Activated CD8-positive, alpha-beta memory T cell treated with anti-CD3 and anti-CD28 coated beads, Interleukin-2, amount 10 ng/mL, durations not matched to agents 7 days and 5 days (primary cell): ENCODE results near the gene LBHD2. TPM values are rescaled to one million over a fixed set of nuclear protein-coding genes. Genes with fewer than 3 reads are reported as not detected.
"Not testable (repeated sequence)": the region's sequence is repeated elsewhere in the genome, so short reads cannot be mapped to it uniquely, and the experiment has no call there.

Source experiments
- ATAC-seq: fragments of 150-1000 bp; cut with Tn5 transposase; one replicate; pipeline ENCODE4 v1.10.0; 2021; ENCODE audit warnings: moderate library complexity
- CTCF ChIA-PET: fragments of 350-600 bp; sonication (Branson Sonifier 250); formaldehyde crosslinking; loops from one replicate; lab custom pipeline; 2021; ENCODE audit warnings: antibody characterized with exemption; lab: Charles Lee
- DNase-seq: peaks from one replicate; pipeline ENCODE4 v3.0.0-alpha.2; 2020
- H3K27ac Mint-ChIP-seq: one replicate; pipeline ENCODE4 v1.8.0; 2021; ENCODE audit warnings: mild to moderate bottlenecking, mixed read lengths
- H3K27me3 Mint-ChIP-seq: one replicate; pipeline ENCODE4 v1.8.0; 2021; ENCODE audit warnings: mixed read lengths
- H3K36me3 Mint-ChIP-seq: one replicate; pipeline ENCODE4 v1.8.0; 2021; ENCODE audit warnings: mild to moderate bottlenecking, mixed read lengths
- H3K4me1 Mint-ChIP-seq: one replicate; pipeline ENCODE4 v1.8.0; 2021; ENCODE audit warnings: mixed read lengths
- H3K4me3 Mint-ChIP-seq: one replicate; pipeline ENCODE4 v1.8.0; 2021; ENCODE audit warnings: mild to moderate bottlenecking, moderate library complexity, mixed read lengths
- H3K9me3 Mint-ChIP-seq: one replicate; pipeline ENCODE4 v1.8.0; 2022; ENCODE audit warnings: low read depth, mixed read lengths
- total RNA-seq, 2 experiments: library from RNA; stranded (reverse); gene quantifications; one replicate each; pipeline ENCODE4 v1.2.3, GENCODE V29; 2021

LBHD2 gene
- total RNA-seq, 2 experiments from 2014 or later, result not detected

DNA sequence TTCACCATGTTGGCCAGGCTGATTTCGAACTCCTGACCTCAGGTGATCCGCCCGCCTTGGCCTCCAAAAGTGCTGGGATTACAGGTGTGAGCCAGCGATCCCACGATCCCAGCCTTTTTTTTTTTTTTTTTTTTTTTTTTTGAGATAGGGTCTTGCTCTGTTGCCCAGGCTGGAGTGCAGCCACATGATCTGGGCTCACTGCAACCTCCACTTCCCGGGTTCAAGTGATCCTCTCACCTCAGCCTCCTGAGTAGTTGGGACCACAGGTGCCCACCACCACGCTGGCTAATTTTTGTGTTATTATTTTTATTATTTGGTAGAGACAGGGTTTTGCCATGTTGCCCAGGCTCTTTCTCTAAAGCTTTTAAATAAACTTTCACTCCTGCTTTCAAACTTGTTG is 33.5 kb downstream of the LBHD2 start:
- H3K4me1 Mint-ChIP-seq, DNase-seq, H3K36me3 Mint-ChIP-seq, H3K27ac Mint-ChIP-seq, ATAC-seq, H3K4me3 Mint-ChIP-seq, H3K9me3 Mint-ChIP-seq: not testable (repeated sequence)
- peaks cover 20% of the 10 kb centered on the region for H3K27me3 Mint-ChIP-seq
- CTCF ChIA-PET, result interaction anchor here (6.2 kb wide), 1 partner anchor 13 kb away, joined by 36 read pairs; no protein-coding TSS in a partner anchor

DNA sequence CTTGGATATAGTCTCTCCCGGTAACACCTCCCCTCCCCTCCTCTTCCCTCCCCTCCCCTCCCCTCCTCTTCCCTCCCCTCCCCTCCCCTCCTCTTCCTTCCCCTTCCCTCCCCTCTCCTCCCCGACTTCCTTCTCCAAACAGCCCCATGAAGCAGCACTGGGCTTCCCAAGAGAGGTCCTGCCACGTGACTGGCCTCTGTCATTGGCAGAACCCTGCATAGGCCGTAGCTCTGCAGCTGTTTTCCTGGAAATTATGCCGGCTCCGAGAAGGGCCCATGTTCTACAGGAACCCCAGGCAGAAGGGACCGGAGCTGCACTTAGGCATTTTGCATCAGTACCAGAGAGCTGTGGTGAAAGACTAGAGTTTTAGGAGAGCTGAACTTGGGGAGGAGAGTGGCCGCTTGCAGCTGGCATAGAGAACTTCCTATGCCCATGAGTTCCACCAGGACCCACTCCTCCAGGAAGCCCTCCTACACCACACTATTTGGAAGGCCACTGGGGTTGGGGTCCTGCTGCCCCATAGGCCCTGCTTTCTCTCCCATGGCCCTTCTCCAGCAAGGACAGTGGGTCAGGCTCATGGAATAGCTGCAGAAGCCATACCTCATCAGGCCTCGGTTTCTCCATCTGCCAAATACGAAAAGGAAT is 34.1 kb downstream of the LBHD2 start:
- H3K4me1 Mint-ChIP-seq, result peaks cover 10% of the 10 kb centered on the region
- DNase-seq, result no peak
- peaks cover 20% of the 10 kb centered on the region for H3K27me3 Mint-ChIP-seq
- CTCF ChIA-PET, result interaction anchor here (6.2 kb wide), 1 partner anchor 13 kb away, joined by 36 read pairs; no protein-coding TSS in a partner anchor
- no peak overlapping the region for H3K4me3 Mint-ChIP-seq
- H3K36me3 Mint-ChIP-seq, result no peaks in the 10 kb centered on the region
- ATAC-seq, result no peak
- no peak overlapping the region for H3K27ac Mint-ChIP-seq
- H3K9me3 Mint-ChIP-seq, result no peaks in the 10 kb centered on the region

DNA sequence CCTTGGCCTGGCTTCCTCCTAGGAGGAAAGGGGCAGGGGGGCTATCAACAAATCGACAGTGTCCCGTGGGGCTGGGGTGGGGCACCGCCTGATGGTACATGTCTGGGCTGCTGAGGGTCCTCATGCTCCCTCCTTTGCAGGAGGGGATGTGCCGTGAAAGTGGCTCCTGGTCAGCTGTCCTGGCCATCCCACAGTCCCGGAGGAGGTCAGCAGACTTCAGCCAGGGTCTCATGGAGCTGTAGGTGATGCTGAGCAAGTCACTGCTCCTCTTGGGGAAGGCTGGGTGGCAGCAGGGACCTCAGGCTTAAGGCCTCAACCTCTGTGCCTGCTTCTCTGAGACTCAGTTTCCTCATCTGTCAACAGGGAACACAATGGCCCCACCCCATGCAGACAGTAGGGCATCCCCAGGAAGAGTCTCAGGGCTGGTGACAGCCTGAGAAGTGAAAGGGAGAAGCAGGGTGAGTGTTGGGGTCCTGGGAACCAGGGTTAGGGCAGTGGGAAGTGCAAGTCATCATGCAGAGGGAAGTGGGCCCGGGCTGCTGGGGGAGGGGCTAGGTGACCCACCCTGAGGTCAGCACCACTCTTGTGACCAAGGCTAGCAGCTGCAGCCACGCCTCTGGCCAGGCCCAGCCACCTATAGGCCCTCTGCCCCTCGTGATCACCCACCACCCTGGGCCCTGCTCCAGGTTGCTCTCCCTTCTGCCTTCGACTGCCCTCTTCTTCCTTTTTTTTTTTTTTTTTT is 34.8 kb downstream of the LBHD2 start:
- no peak for DNase-seq
- Mint-ChIP-seq H3K27me3 (peaks cover 21% of the 10 kb centered on the region), H3K4me1 (peaks cover 10% of the 10 kb centered on the region), H3K9me3 (no peaks in the 10 kb centered on the region), H3K4me3 (no peak overlapping the region), H3K36me3 (no peaks in the 10 kb centered on the region), H3K27ac (no peak overlapping the region)
- ATAC-seq, result no peak
- CTCF ChIA-PET, result interaction anchor here (6.2 kb wide), 1 partner anchor 14 kb away, joined by 36 read pairs; no protein-coding TSS in a partner anchor

DNA sequence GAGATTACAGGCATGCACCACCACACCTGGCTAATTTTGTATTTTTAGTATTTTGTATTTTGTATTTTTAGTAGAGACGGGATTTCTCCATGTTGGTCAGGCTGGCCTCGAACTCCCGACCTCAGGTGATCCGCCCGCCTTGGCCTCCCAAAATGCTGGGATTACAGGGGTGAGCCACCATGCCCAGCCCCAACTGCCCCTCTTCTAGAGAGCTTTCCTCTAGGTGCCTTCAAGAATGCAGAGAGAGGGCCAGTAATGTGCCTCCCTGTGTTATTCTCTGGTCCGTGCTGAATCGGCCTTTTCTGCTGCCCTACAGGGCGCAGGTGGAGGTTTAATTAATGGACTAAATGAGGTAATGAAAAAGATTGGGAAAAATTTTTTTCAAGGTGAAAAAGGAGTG is 35.5 kb downstream of the LBHD2 start:
- H3K9me3 Mint-ChIP-seq, H3K27ac Mint-ChIP-seq, H3K4me3 Mint-ChIP-seq, ATAC-seq, H3K36me3 Mint-ChIP-seq, DNase-seq, H3K4me1 Mint-ChIP-seq: not testable (repeated sequence)
- peaks cover 28% of the 10 kb centered on the region for H3K27me3 Mint-ChIP-seq
- CTCF ChIA-PET, result interaction anchor here (6.2 kb wide), 1 partner anchor 15 kb away, joined by 36 read pairs; no protein-coding TSS in a partner anchor

DNA sequence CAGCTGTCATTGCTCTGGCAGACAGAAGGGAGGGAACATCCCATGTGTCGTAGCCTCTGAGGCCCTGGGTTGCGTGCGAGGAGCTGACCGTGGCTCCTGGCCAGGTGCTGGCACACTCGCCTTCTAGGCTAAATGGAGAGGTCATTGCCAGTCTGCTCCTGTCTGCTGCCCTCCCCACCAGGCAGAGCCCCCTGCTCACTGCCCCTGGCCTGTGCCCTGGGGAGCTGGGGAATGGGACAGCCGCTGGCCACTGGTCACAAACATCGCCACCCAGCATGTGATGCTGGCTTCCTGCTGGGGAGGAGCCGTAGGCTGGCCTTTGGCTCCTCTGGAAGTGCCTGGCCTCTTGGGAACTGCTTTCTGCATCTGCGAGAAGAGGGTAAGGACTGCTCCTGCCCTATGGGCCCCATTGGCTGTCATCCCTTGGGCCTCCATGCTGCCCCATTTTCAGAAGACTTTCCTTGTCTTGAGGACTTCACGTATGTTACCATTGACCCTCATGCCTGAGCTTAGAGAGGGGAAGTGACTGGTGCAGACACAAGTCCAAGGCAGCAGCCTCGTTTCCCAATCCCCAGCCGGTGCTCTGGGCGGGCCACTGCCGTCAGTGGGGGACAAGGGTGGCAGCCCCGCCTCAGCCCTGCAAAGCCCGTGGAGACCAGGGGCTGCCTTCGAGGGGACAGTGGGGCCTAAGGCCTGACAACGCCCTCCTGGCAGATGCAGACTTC is 37.3 kb downstream of the LBHD2 start:
- no peaks in the 10 kb centered on the region for H3K4me1 Mint-ChIP-seq
- no peak for DNase-seq
- CTCF ChIA-PET, result no interaction called here
- H3K27me3 Mint-ChIP-seq, result peaks cover 28% of the 10 kb centered on the region
- no peaks in the 10 kb centered on the region for H3K9me3 Mint-ChIP-seq
- no peak overlapping the region for H3K4me3 Mint-ChIP-seq
- no peak for ATAC-seq
- no peaks in the 10 kb centered on the region for H3K36me3 Mint-ChIP-seq
- H3K27ac Mint-ChIP-seq, result no peak overlapping the region

DNA sequence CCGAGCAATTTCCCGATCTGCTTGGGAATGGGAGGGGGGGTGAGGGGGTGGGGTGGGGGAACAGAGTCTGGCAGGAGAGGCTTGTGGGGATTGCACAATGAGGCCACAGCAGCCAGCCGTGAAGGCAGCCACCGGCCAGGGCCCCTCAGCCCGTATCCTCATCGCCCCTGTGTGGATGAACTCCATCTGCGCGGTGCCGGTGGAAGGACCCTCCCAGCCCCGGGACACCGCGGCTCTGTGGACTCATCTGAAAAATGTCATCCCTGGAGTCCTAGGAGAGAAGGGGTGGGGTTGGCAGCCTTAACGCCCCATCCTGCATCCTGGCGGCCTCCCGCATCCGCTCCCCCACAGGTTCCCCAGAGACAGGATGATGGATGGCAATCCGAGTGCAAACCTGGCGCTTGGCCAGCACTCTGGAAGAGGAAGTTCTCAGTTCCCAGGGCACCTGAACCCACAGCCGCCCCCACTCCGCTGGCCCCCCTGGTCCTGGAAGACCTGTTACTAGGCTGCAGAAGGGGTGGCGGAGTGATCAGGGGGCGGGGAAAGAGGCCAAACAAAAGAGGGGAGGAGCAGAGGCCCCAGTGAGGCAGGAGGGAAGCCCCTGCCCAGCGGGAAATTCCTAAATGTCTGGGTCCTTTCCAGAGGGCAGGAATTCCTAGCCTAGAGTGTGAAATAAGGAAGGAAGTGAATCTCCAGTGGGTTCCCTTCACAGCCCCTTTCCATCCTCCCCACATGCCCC is 38.0 kb downstream of the LBHD2 start:
- H3K27ac Mint-ChIP-seq, result no peak overlapping the region
- no peaks in the 10 kb centered on the region for H3K9me3 Mint-ChIP-seq
- no peaks in the 10 kb centered on the region for H3K4me1 Mint-ChIP-seq
- ATAC-seq, result no peak
- CTCF ChIA-PET, result no interaction called here
- no peak overlapping the region for H3K4me3 Mint-ChIP-seq
- DNase-seq, result no peak
- H3K27me3 Mint-ChIP-seq, result peaks cover 28% of the 10 kb centered on the region
- no peaks in the 10 kb centered on the region for H3K36me3 Mint-ChIP-seq

DNA sequence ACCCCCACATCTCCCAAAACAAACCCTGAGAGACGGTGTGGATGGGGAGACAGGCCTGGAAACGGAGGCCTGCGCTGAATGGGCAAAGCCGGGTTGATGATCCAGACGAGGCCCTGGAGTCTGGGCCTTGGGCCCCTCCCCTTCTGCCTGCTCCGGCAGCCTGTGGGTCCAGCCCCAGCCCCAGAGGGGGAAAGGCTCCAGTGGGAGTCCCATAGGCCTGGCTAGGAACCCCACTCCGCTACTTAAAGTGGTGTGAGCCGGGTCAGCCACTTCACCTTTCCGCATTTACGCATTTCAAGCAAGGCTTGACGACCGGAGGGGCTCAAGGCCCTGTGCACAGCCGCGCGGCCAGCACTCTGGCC is 38.6 kb downstream of the LBHD2 start:
- H3K4me3 Mint-ChIP-seq, result no peak overlapping the region
- no peak overlapping the region for H3K27ac Mint-ChIP-seq
- DNase-seq, result no peak
- H3K4me1 Mint-ChIP-seq, result no peaks in the 10 kb centered on the region
- no peaks in the 10 kb centered on the region for H3K36me3 Mint-ChIP-seq
- no peak for ATAC-seq
- H3K9me3 Mint-ChIP-seq, result no peaks in the 10 kb centered on the region
- CTCF ChIA-PET, result no interaction called here
- peaks cover 28% of the 10 kb centered on the region for H3K27me3 Mint-ChIP-seq

DNA sequence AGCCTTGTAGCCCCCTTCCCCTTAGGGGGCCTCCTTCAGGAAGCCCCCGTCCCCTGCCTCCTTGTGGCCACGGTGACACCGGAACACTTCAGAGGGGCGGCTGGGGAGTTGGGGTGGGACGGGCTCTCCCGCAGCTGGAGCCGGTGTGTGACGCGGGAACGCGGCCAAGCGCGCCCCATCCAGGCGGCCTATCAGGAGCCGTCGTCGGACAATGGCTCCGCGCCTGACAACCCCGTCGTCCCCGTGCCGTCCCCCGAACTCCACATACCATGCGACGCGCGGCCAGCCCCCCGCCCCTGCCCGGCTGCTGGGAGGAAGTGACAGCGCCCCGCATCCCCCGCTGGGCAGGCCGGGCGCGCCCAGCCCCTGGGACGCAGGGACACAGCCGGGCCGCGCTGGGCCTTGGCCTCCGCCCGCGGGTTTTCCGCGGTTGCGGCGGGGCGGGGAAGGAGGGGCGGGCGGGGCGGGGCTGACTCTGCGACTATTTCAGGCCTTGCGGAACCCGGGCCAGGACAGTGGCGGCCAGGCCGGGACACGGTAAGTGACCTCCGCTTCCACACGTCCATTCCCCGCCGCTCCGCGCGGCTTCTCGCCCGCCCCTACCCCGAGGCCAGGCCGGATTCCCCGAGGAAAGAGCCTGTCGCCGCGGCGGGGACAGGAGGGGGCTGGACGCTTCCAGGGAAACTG is 39.1 kb downstream of the LBHD2 start, which contains the start of gene TNFAIP2:
Gene TNFAIP2 (plus strand): TSS at position 515 of the 687 bp plus-strand sequence. CDS start 2,997 bp downstream, outside the sequence.
- no peak for DNase-seq
- Mint-ChIP-seq H3K27ac (no peak within 1 kb of the TSS), H3K27me3 (peaks cover 28% of the 10 kb centered on the region), H3K9me3 (no peaks in the 10 kb centered on the region), H3K4me3 (no peak within 1 kb of the TSS), H3K4me1 (no peaks in the 10 kb centered on the region), H3K36me3 (no peaks in the 10 kb centered on the region)
- ATAC-seq, result peak; percentile 21
- CTCF ChIA-PET, result no interaction called here

DNA sequence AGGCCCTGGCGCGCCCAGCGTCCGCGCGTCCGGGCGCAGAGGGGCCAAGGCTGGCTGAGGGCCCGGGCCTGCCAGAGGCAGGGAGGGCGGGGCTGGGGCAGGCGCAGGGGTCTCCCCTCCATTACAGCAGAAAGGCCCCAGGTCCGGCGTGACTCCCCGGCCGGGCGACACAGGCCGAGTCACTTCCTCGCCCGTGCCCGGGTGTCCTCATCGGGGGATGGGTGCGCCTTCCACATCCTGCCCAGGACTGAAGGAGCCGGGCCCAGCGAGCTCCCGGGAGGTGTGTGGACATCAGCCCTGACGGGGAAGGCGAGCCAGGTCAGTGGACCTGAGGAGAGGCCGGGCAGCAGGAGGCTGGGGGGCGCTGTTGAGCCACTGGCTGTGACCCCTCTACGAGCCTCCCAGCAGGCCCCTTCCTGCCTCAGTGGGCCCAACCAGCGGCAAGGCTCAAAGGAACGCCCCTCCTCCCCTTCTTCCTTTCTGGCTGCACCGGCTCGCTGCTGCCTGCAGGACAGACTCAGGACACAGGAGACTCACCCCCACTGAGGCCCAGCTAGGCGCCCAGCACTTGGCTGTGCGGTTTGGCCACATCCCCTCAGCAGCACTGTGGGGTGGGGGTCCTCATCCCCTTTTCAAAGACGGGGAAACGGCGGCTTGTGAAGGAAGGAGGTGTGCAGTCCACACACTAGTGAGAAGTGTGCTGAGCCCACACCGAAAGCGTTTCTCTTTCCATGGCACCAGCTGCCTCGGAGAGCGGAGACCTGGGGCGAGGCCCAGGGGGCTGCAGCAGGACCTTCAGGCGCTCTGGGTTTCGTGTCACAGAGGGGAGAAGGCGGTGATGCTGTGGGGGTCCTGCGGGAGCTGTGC is 39.9 kb downstream of the LBHD2 start:
- Mint-ChIP-seq H3K27ac (no peak overlapping the region), H3K9me3 (no peaks in the 10 kb centered on the region), H3K27me3 (peaks cover 28% of the 10 kb centered on the region), H3K4me3 (no peak overlapping the region), H3K4me1 (no peaks in the 10 kb centered on the region), H3K36me3 (no peaks in the 10 kb centered on the region)
- DNase-seq (no peak), ATAC-seq (no peak)
- CTCF ChIA-PET, result no interaction called here

DNA sequence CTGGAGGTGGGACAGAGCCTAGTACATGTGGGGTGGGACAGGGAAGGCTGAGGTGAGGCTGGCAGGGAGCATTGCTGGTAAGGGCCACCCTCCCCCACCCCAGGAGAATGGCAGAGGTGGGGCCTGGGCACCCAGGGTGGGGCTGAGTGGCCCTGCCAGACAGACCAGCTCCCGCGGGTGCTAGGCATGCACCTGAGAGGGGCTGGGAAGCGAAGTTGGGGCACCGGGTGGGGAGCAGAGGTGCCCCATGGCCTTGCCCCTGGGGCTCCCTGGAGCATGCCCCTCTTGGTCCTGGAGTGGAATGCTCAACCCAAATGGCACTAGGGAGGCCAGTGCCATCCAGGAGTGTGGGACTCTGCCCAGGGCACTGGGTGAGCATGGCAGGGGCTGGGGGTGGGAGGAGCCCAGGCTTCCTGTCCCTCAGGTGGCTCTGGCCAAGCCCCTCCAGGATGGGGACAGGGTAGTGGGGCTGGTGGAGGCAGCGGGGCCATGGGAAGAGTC is 40.5 kb downstream of the LBHD2 start:
- peaks cover 28% of the 10 kb centered on the region for H3K27me3 Mint-ChIP-seq
- no peaks in the 10 kb centered on the region for H3K36me3 Mint-ChIP-seq
- no peak for DNase-seq
- no peak for ATAC-seq
- no peaks in the 10 kb centered on the region for H3K9me3 Mint-ChIP-seq
- H3K4me1 Mint-ChIP-seq, result no peaks in the 10 kb centered on the region
- CTCF ChIA-PET, result no interaction called here
- H3K27ac Mint-ChIP-seq, result no peak overlapping the region
- no peak overlapping the region for H3K4me3 Mint-ChIP-seq

DNA sequence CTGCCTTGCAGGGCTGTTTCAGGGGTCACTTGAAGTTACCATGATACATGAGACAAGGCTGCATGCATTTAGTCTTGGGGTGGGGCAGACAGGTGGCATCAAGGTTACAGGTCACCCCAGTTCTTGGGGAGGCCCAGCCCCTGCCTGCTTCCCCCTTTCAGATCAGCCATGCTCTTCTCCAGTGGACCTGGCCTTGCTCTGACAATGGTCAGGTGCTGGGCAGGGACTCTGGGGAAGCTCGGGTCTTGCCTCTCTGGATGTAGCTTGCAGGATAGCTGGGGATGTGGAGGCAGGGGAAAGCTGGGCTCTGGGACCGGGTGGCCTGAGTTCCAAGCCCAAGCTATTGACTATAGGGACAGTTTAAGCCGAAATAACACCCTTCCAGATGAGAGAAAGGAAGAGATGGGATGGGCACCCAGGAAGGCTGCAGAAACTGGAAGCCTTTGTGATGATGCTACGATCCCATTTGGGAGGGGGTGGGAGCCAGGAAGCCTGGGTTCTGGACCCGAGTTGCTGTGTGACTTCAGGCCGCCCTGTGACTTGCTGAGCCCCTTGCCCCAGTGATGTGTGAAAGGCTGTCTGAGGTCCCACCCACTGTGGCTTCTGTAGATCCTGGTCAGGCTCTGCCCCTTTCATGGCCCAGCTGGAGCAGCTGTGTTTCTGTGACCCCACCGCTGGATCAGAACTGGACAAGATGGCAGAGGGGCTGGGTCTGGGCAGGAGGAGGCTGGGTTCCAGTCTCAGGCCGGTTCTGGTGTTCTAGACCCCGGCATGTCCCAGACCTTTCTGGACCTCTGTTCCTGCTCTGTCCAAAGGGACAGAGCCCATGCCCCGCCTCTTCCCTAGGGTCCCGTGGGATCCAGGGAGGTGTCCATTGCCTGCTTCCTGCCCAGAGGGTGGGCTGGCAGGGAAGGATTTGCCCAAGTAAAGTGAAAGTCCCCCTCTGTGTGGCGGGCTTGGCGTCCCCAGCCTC is 41.4 kb downstream of the LBHD2 start:
- H3K27ac Mint-ChIP-seq, result no peak overlapping the region
- CTCF ChIA-PET, result no interaction called here
- ATAC-seq, result no peak
- no peaks in the 10 kb centered on the region for H3K4me1 Mint-ChIP-seq
- H3K4me3 Mint-ChIP-seq, result no peak overlapping the region
- DNase-seq, result no peak
- H3K27me3 Mint-ChIP-seq, result peaks cover 23% of the 10 kb centered on the region
- H3K36me3 Mint-ChIP-seq, result no peaks in the 10 kb centered on the region
- H3K9me3 Mint-ChIP-seq, result no peaks in the 10 kb centered on the region
